ENCODE measurements around the gene ICAM5. TPM values are rescaled to one million over a fixed set of nuclear protein-coding genes. Genes with fewer than 3 reads are reported as not detected.

ICAM5 gene
- total and polyA plus RNA-seq, 10 of the 15 experiments (the other 5 are each of a cell fraction or from before 2014, with no cell fraction given) = 0.14 to 4.6 (median 0.94) TPM; not detected in 2

DNA sequence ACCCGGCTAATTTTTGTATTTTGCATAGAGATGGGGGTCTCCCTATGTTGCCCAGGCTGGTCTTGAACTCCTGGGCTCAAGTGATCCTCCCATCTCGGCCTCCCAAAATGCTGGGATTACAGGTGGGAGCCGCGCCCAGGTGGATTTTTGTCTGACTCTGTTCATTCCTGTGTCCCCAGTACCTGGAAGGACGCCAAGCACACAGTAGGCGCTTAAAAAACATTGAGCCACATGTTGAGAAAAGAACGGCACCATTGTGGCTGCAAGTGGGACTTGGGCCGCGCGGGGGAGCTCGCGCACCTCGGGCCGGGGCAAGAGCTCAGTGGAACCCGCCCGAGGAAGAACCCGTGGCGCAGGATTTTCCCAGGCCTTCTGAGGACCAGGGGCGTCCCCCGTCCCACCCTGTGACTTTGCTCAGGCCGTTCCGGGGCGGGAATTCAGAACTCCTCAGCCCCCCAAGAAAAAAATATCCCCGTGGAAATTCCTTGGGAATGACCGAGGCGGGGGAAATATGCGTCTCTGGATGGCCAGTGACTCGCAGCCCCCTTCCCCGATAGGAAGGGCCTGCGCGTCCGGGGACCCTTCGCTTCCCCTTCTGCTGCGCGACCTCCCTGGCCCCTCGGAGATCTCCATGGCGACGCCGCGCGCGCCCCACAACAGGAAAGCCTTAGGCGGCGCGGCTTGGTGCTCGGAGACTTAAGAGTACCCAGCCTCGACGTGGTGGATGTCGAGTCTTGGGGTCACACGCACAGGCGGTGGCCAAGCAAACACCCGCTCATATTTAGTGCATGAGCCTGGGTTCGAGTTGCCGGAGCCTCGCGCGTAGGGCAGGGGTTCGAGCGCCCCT, 20.2 kb upstream of the ICAM5 start:
- Histone ChIP-seq H3K9ac (ENCODE audit: control insufficient read depth, insufficient read depth, low read length) (peak overlapping the region; percentile 89), H3K36me3 (ENCODE audit: control insufficient read depth in 2 of 2, insufficient read depth in 2 of 2, low read length in 1 of 2) (peaks cover under 1 to 7% of the 10 kb centered on the region in 2 experiments; a peak in 3 of 4 replicates), H3K9me3 (replicated peaks; ENCODE audit: control insufficient read depth, insufficient read depth, low read length) (no peaks in the 10 kb centered on the region), H3K79me2 (ENCODE audit: control insufficient read depth, insufficient read depth, low read length) (peaks cover 43% of the 10 kb centered on the region), H2AFZ (ENCODE audit: control insufficient read depth, low read depth, low read length) (peak overlapping the region; percentile 35), H3K4me1 (ENCODE audit: control insufficient read depth, insufficient read depth, low read length) (no peaks in the 10 kb centered on the region; the same call in 1 of the 2 replicates), H3K27ac (ENCODE audit: control insufficient read depth, insufficient read depth) (peak overlapping the region; percentile 98), H4K20me1 (ENCODE audit: control insufficient read depth, insufficient read depth) (no peaks in the 10 kb centered on the region), H3K4me3 (peak overlapping the region; percentile 92), H3K27me3 (replicated peaks in 1 of 2; ENCODE audit: control insufficient read depth in 2 of 2, insufficient read depth in 2 of 2, low read length in 1 of 2) (no peaks in the 10 kb centered on the region), H3K4me2 (ENCODE audit: control insufficient read depth, insufficient read depth) (peak overlapping the region; percentile 99)
- WGBS (ENCODE audit: insufficient coverage, insufficient replicate concordance, low lambda C conversion rate, missing lambda C conversion rate) = 2% methylated on average over 56 of the region's 59 CpGs
- ChIA-PET RAD21 (ENCODE audit: unreplicated experiment) (interaction anchor here (0.6 to 6.1 kb wide), 22 partner anchors 10 to 325 kb away, joined by 3 to 206 read pairs (median 6); partner anchors contain the start of genes CDC37, ICAM4, ICAM5 and MRPL4), SMC1A (ENCODE audit: uncharacterized antibody, unreplicated experiment) (interaction anchor here (0.8 to 8.5 kb wide), 17 partner anchors 10 to 342 kb away, joined by 3 to 158 read pairs (median 6); partner anchors contain the start of genes ICAM4, ICAM5 and TYK2), POLR2A (interaction anchor here (0.5 to 4.7 kb wide), 18 partner anchors 9 to 168 kb away, joined by 3 to 108 read pairs (median 4); partner anchors contain the start of genes ICAM4, ICAM5 and TYK2), CTCF (interaction anchor here (0.5 to 11.2 kb wide), 20 partner anchors 10 to 337 kb away, joined by 3 to 370 read pairs (median 4); partner anchors contain the start of genes CDC37, ICAM4, ICAM5 and PDE4A)
- FAIRE-seq (no peak), ATAC-seq (peak; percentile 55), DNase-seq (ENCODE audit: low read depth, low spot score) (no peak)
- intact Hi-C loops (cut with micrococcal nuclease; ENCODE audit: unreplicated experiment) (loop anchor here (1.0 to 5.0 kb wide), 3 partner anchors 63 to 120 kb away; partner anchors contain the start of genes RAVER1 and TYK2), in situ Hi-C loops (cut with MboI) (loop anchor here (5.0 kb wide), 1 partner anchor 118 kb away; no protein-coding TSS in a partner anchor)
- BruUV-seq (replicated peaks) = no TSS peak
- TF ChIP-seq IRF3 (IDR thresholded peaks at IDR 0.05) (peak; percentile 23; the same call in 1 of the 2 replicates), PAX8 (IDR thresholded peaks at IDR 0.05) (no peak), FOS (IDR thresholded peaks at IDR 0.05; ENCODE audit: borderline replicate concordance, extremely low read depth, insufficient read length) (no peak), NRF1 (conservative IDR thresholded peaks at IDR 0.05; ENCODE audit: low read depth, low read length) (no peak), HDAC6 (IDR thresholded peaks at IDR 0.05; ENCODE audit: unreplicated experiment) (no peak), EP300 (IDR thresholded peaks at IDR 0.05; ENCODE audit: borderline replicate concordance in 1 of 2, control insufficient read depth in 1 of 2, low read depth in 2 of 2, low read length in 2 of 2) (no peak), CBFB (IDR thresholded peaks at IDR 0.05; ENCODE audit: low read depth) (0 out of 2 replicates have a peak, but pooled peaks have one; percentile 19), HDAC2 (IDR thresholded peaks at IDR 0.05) (0 out of 2 replicates have a peak, but pooled peaks have one; percentile 69), TARDBP (IDR thresholded peaks at IDR 0.05; ENCODE audit: borderline replicate concordance) (peak; percentile 24; the same call in 1 of the 2 replicates), EED (IDR thresholded peaks at IDR 0.05; ENCODE audit: low read depth) (peak; percentile 95), RCOR1 (conservative IDR thresholded peaks at IDR 0.05; ENCODE audit: low read depth, low read length) (0 out of 2 replicates have a peak, but pooled peaks have one; percentile 46), SUZ12 (IDR thresholded peaks at IDR 0.05; ENCODE audit: unreplicated experiment) (no peak), NR2C2 (IDR thresholded peaks at IDR 0.05; ENCODE audit: borderline replicate concordance, control insufficient read depth, insufficient read length, low read depth) (no peak), RUNX3 (IDR thresholded peaks at IDR 0.05; ENCODE audit: low read length) (peak; percentile 75), TCF12 (IDR thresholded peaks at IDR 0.05; ENCODE audit: low read depth, low read length) (no peak), IKZF1 (conservative IDR thresholded peaks at IDR 0.05) (peak; percentile 95), NBN (IDR thresholded peaks at IDR 0.05) (peak; percentile 60; the same call in 1 of the 2 replicates), RAD21 (IDR thresholded peaks at IDR 0.05; ENCODE audit: insufficient read depth, low read depth, low read length) (peak; percentile 95)
- TF ChIP-seq, protein P1, sequence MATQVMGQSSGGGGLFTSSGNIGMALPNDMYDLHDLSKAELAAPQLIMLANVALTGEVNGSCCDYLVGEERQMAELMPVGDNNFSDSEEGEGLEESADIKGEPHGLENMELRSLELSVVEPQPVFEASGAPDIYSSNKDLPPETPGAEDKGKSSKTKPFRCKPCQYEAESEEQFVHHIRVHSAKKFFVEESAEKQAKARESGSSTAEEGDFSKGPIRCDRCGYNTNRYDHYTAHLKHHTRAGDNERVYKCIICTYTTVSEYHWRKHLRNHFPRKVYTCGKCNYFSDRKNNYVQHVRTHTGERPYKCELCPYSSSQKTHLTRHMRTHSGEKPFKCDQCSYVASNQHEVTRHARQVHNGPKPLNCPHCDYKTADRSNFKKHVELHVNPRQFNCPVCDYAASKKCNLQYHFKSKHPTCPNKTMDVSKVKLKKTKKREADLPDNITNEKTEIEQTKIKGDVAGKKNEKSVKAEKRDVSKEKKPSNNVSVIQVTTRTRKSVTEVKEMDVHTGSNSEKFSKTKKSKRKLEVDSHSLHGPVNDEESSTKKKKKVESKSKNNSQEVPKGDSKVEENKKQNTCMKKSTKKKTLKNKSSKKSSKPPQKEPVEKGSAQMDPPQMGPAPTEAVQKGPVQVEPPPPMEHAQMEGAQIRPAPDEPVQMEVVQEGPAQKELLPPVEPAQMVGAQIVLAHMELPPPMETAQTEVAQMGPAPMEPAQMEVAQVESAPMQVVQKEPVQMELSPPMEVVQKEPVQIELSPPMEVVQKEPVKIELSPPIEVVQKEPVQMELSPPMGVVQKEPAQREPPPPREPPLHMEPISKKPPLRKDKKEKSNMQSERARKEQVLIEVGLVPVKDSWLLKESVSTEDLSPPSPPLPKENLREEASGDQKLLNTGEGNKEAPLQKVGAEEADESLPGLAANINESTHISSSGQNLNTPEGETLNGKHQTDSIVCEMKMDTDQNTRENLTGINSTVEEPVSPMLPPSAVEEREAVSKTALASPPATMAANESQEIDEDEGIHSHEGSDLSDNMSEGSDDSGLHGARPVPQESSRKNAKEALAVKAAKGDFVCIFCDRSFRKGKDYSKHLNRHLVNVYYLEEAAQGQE (IDR thresholded peaks at IDR 0.05; ENCODE audit: low read depth, low read length) = no peak

All from GM12878 (cell line).